Measurements from ENCODE around the gene ARMC12. TPM values are rescaled to one million over a fixed set of nuclear protein-coding genes. Genes with fewer than 3 reads are reported as not detected.
"Not testable (repeated sequence)": the region's sequence is repeated elsewhere in the genome, so short reads cannot be mapped to it uniquely, and the experiment has no call there.

Gene ARMC12
- not detected for total RNA-seq

- Histone ChIP-seq H3K36me3 (no peaks in the 10 kb centered on the region), H3K27ac (no peak within 1 kb of the TSS), H3K4me1 (ENCODE audit: control insufficient read depth in 1 of 2, low read depth in 2 of 2) (peaks cover 18 to 44% of the 10 kb centered on the region in 2 donors), H3K4me3 (no peak within 1 kb of the TSS), H3K27me3 (replicated peaks; ENCODE audit: insufficient read depth) (no peaks in the 10 kb centered on the region), H3K9me3 (no peaks in the 10 kb centered on the region)
- no peak for TF ChIP-seq CTCF (IDR thresholded peaks at IDR 0.05)
- ATAC-seq (ENCODE audit: insufficient number of reproducible peaks, low FRiP score, low read depth): no peak
- DNase-seq (ENCODE audit: low spot score): no peak
These were observed at the start of gene ARMC12 for GRCh38 chr6:35736982-35737412. ARMC12 (plus strand) TSS chr6:35737032; CDS start chr6:35737109, 77 bp downstream.

GRCh38 chr6:35687658-35688604 lies 48.9 kb upstream of the ARMC12 start:
- Histone ChIP-seq H3K4me3 (peak overlapping the region; percentile 91), H3K4me1 (ENCODE audit: control insufficient read depth in 1 of 2, low read depth in 2 of 2) (peaks cover 30 to 39% of the 10 kb centered on the region in 2 donors), H3K27me3 (replicated peaks; ENCODE audit: insufficient read depth) (no peaks in the 10 kb centered on the region), H3K27ac (peak overlapping the region; percentile 93 to 97), H3K36me3 (peaks cover 7% of the 10 kb centered on the region), H3K9me3 (no peaks in the 10 kb centered on the region)
- DNase-seq (ENCODE audit: low spot score): no peak
- no peak for TF ChIP-seq CTCF (IDR thresholded peaks at IDR 0.05)
- ATAC-seq (ENCODE audit: insufficient number of reproducible peaks, low FRiP score, low read depth): peak; percentile 20

GRCh38 chr6:35688605-35689322 lies 48.1 kb upstream of the ARMC12 start, which contains the start of gene FKBP5:
FKBP5 (minus strand) TSS chr6:35688915; CDS start chr6:35642824, 46,091 bp downstream.
- Histone ChIP-seq H3K4me3 (peak within 1 kb of the TSS; percentile 91), H3K27ac (peak within 1 kb of the TSS; percentile 93 to 97), H3K9me3 (no peaks in the 10 kb centered on the region), H3K4me1 (ENCODE audit: control insufficient read depth in 1 of 2, low read depth in 2 of 2) (peaks cover 25 to 33% of the 10 kb centered on the region in 2 donors), H3K36me3 (peaks cover 5% of the 10 kb centered on the region), H3K27me3 (replicated peaks; ENCODE audit: insufficient read depth) (no peaks in the 10 kb centered on the region)
- ATAC-seq (ENCODE audit: insufficient number of reproducible peaks, low FRiP score, low read depth) (peak; percentile 68), DNase-seq (ENCODE audit: low spot score) (peak; percentile 85)
- no peak for TF ChIP-seq CTCF (IDR thresholded peaks at IDR 0.05)

- peaks cover 13 to 20% of the 10 kb centered on the region in 2 donors for H3K4me1 ChIP-seq (ENCODE audit: control insufficient read depth in 1 of 2, low read depth in 2 of 2)
- not testable (repeated sequence) for DNase-seq (ENCODE audit: low spot score); H3K9me3 ChIP-seq; H3K36me3 ChIP-seq; ATAC-seq (ENCODE audit: insufficient number of reproducible peaks, low FRiP score, low read depth); H3K27me3 ChIP-seq (replicated peaks; ENCODE audit: insufficient read depth); H3K4me3 ChIP-seq
- peak overlapping the region; percentile 37 to 46 for H3K27ac ChIP-seq
These were observed 46.8 kb upstream of the ARMC12 start for GRCh38 chr6:35690006-35690405.

GRCh38 chr6:35690484-35690883 lies 46.3 kb upstream of the ARMC12 start:
- ATAC-seq (ENCODE audit: insufficient number of reproducible peaks, low FRiP score, low read depth) (no peak), DNase-seq (ENCODE audit: low spot score) (no peak)
- Histone ChIP-seq H3K36me3 (no peaks in the 10 kb centered on the region), H3K4me3 (no peak overlapping the region), H3K27ac (peak overlapping the region; percentile 46 to 75), H3K27me3 (replicated peaks; ENCODE audit: insufficient read depth) (no peaks in the 10 kb centered on the region), H3K9me3 (no peaks in the 10 kb centered on the region), H3K4me1 (ENCODE audit: control insufficient read depth in 1 of 2, low read depth in 2 of 2) (peaks cover 10 to 20% of the 10 kb centered on the region in 2 donors)
- no peak for TF ChIP-seq CTCF (IDR thresholded peaks at IDR 0.05)

Measured in thoracic aorta (tissue), 2 donors.